Measurements from ENCODE around the gene NSUN5. TPM values are rescaled to one million over a fixed set of nuclear protein-coding genes. Genes with fewer than 3 reads are reported as not detected.
A peak's percentile ranks its signal among the peaks of the same experiment; 100 is the strongest.

NSUN5 gene
- total and polyA plus RNA-seq, 2 of the 8 experiments (the other 6 are each of a cell fraction or from before 2014, with no cell fraction given) = 56.2 to 89.0 TPM

DNA sequence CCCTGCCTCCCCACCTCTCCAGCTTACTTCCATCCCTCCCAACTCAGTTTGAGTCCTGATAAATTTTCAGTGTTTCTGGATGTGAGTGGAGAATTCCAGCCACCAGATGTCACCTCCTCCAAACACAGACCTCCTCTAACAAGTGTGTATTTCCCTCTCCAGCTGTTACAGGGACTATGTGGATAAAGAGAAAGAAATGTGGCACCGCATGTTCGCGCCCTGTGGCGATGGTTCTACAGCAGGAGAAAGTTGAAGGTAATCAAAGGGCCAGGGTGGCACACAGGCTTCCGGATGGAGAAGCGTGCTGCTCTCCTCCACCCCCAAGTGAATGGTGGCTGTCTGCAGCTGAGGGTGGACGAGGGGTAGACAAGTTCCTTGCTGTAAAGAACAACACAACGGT lies 34.0 kb upstream of the NSUN5 start (continued):
- TF ChIP-seq, protein P1, sequence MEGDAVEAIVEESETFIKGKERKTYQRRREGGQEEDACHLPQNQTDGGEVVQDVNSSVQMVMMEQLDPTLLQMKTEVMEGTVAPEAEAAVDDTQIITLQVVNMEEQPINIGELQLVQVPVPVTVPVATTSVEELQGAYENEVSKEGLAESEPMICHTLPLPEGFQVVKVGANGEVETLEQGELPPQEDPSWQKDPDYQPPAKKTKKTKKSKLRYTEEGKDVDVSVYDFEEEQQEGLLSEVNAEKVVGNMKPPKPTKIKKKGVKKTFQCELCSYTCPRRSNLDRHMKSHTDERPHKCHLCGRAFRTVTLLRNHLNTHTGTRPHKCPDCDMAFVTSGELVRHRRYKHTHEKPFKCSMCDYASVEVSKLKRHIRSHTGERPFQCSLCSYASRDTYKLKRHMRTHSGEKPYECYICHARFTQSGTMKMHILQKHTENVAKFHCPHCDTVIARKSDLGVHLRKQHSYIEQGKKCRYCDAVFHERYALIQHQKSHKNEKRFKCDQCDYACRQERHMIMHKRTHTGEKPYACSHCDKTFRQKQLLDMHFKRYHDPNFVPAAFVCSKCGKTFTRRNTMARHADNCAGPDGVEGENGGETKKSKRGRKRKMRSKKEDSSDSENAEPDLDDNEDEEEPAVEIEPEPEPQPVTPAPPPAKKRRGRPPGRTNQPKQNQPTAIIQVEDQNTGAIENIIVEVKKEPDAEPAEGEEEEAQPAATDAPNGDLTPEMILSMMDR (IDR thresholded peaks at IDR 0.05; ENCODE audit: control extremely low read depth in 1 of 3, insufficient read depth in 1 of 3, low read depth in 1 of 3, low read length in 3 of 3) = peak in 2 of 3 experiments; percentile 48 to 59; a peak in 3 of 4 replicates
- TF ChIP-seq SP1 (IDR thresholded peaks at IDR 0.05; ENCODE audit: low read depth, low read length) (no peak), SP4 (IDR thresholded peaks at IDR 0.05; ENCODE audit: low read length) (no peak), CHD2 (IDR thresholded peaks at IDR 0.05; ENCODE audit: low read length) (no peak)
- TF ChIP-seq, protein P2, sequence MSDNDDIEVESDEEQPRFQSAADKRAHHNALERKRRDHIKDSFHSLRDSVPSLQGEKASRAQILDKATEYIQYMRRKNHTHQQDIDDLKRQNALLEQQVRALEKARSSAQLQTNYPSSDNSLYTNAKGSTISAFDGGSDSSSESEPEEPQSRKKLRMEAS (IDR thresholded peaks at IDR 0.05) = 0 out of 2 replicates have a peak, but pooled peaks have one; percentile 55
